Parathyroid adenoma (tissue), 2 donors: ENCODE results near the gene DGAT2.

Experiments
- H2AFZ ChIP-seq: fragments of 300-600 bp; sonication (generic); one replicate; pipeline ENCODE4 v1.7.0; 2017; ENCODE audit warnings: antibody characterized with exemption, mild to moderate bottlenecking
- H3K27ac ChIP-seq: fragments of 300-600 bp; sonication (generic); one replicate; pipeline ENCODE4 v1.7.0; 2017
- H3K27me3 ChIP-seq: fragments of 300-600 bp; sonication (generic); one replicate; pipeline ENCODE4 v1.7.0; 2017; ENCODE audit warnings: low read length; ENCODE audit not compliant: control insufficient read depth, insufficient read depth
- H3K36me3 ChIP-seq: fragments of 300-600 bp; sonication (generic); one replicate; pipeline ENCODE4 v1.7.0; 2017; ENCODE audit warnings: low read length; ENCODE audit not compliant: control insufficient read depth, insufficient read depth
- H3K4me1 ChIP-seq: fragments of 300-600 bp; sonication (generic); one replicate; pipeline ENCODE4 v1.7.0; 2017; ENCODE audit warnings: control low read depth
- H3K4me2 ChIP-seq: fragments of 300-600 bp; sonication (generic); one replicate; pipeline ENCODE4 v1.7.0; 2017; ENCODE audit warnings: low read length
- H3K4me3 ChIP-seq: fragments of 300-600 bp; sonication (generic); one replicate; pipeline ENCODE4 v1.7.0; 2017; ENCODE audit warnings: low read depth, low read length
- H3K79me2 ChIP-seq: fragments of 300-600 bp; sonication (generic); one replicate; pipeline ENCODE4 v1.7.0; 2017; ENCODE audit warnings: control low read depth
- H3K9ac ChIP-seq: fragments of 300-600 bp; sonication (generic); one replicate; pipeline ENCODE4 v1.7.0; 2017; ENCODE audit warnings: mild to moderate bottlenecking
- H3K9me3 ChIP-seq: fragments of 300-600 bp; sonication (generic); one replicate; pipeline ENCODE4 v1.7.0; 2017; ENCODE audit warnings: low read length; ENCODE audit not compliant: control insufficient read depth
- TF ChIP-seq, protein P1 (sequence below): fragments of 300-600 bp; sonication (generic); IDR thresholded peaks from one replicate; pipeline ENCODE4 v1.7.0; 2017; ENCODE audit warnings: antibody characterized with exemption, mild to moderate bottlenecking
- donor health status: primary hyperparathyroidism.

Gene DGAT2

DNA sequence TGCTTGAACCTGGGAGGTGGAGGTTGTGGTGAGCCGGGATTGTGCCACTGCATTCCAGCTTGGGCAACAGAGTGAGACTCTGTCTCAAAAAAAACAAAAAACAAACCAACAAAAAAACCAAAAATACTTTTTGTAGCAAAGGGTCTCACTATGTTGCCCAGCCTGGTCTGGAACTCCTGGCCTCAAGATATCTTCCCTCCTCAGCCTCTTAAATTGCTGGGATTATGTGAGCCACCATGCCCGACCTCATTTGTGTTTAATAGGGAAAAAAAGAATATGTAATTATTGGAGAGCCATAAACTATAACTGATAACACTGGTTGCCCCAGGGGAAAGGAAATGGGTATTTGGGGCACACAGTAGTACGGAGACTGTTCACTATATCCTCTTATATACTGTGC lies 66.2 kb downstream of the DGAT2 start:
- peaks cover 30% of the 10 kb centered on the region for H3K79me2 ChIP-seq
- TF ChIP-seq, protein P1, sequence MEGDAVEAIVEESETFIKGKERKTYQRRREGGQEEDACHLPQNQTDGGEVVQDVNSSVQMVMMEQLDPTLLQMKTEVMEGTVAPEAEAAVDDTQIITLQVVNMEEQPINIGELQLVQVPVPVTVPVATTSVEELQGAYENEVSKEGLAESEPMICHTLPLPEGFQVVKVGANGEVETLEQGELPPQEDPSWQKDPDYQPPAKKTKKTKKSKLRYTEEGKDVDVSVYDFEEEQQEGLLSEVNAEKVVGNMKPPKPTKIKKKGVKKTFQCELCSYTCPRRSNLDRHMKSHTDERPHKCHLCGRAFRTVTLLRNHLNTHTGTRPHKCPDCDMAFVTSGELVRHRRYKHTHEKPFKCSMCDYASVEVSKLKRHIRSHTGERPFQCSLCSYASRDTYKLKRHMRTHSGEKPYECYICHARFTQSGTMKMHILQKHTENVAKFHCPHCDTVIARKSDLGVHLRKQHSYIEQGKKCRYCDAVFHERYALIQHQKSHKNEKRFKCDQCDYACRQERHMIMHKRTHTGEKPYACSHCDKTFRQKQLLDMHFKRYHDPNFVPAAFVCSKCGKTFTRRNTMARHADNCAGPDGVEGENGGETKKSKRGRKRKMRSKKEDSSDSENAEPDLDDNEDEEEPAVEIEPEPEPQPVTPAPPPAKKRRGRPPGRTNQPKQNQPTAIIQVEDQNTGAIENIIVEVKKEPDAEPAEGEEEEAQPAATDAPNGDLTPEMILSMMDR, result no peak
- H3K27ac ChIP-seq, result no peak overlapping the region
- H3K27me3 ChIP-seq, result no peaks in the 10 kb centered on the region
- no peak overlapping the region for H2AFZ ChIP-seq
- H3K36me3 ChIP-seq, result no peaks in the 10 kb centered on the region
- peaks cover 2% of the 10 kb centered on the region for H3K4me1 ChIP-seq
- H3K4me2 ChIP-seq, result no peak overlapping the region
- no peak overlapping the region for H3K4me3 ChIP-seq
- no peaks in the 10 kb centered on the region for H3K9me3 ChIP-seq
- H3K9ac ChIP-seq, result no peak overlapping the region

DNA sequence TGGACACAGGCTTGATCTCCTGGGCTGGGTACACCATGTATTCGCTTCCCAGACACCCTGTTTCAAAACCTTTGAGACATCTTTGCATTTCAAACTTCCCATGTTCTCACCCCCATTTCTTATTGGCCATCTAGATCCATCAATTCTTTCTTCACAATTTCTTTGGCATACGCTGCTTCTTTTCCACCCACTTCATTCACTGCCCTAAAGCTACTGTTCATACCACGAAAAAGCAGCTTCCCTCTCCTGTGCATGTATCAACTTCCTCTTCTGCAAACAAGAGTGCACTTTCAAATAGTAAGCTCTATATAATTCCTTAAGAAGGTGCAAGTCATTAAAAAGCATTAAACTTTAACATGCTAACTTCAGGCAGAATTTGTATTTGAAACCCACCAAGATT lies 67.8 kb downstream of the DGAT2 start:
- H3K4me3 ChIP-seq, result no peak overlapping the region
- no peaks in the 10 kb centered on the region for H3K27me3 ChIP-seq
- H2AFZ ChIP-seq, result no peak overlapping the region
- TF ChIP-seq, protein P1, result no peak
- H3K4me1 ChIP-seq, result peaks cover 2% of the 10 kb centered on the region
- no peak overlapping the region for H3K4me2 ChIP-seq
- no peak overlapping the region for H3K27ac ChIP-seq
- H3K9me3 ChIP-seq, result no peaks in the 10 kb centered on the region
- H3K79me2 ChIP-seq, result peaks cover 18% of the 10 kb centered on the region
- no peaks in the 10 kb centered on the region for H3K36me3 ChIP-seq
- no peak overlapping the region for H3K9ac ChIP-seq

DNA sequence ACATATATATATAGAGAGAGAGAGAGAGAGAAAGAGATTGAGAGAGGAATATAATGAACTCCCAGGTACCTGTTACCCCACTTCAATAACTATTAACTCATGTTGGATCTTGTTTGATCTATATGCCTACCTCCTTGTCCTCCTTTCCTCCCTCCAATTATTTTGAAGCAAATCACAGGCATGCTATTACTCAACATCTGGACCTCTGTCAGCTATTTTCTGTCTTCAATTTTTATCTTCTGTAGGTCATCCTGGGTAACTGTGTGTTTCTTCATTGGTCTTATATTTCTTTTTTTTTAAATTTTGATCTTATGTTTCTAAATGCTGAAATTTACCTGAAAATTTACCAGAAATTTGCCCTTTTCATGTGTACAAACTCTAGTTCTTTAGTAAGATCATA lies 71.3 kb downstream of the DGAT2 start:
- no peak overlapping the region for H3K4me2 ChIP-seq
- H3K36me3 ChIP-seq, result no peaks in the 10 kb centered on the region
- no peak overlapping the region for H3K27ac ChIP-seq
- peaks cover 6% of the 10 kb centered on the region for H3K79me2 ChIP-seq
- TF ChIP-seq, protein P1, result no peak
- no peaks in the 10 kb centered on the region for H3K27me3 ChIP-seq
- H3K4me1 ChIP-seq, result peaks cover 2% of the 10 kb centered on the region
- no peaks in the 10 kb centered on the region for H3K9me3 ChIP-seq
- no peak overlapping the region for H3K9ac ChIP-seq
- H3K4me3 ChIP-seq, result no peak overlapping the region
- H2AFZ ChIP-seq, result no peak overlapping the region

DNA sequence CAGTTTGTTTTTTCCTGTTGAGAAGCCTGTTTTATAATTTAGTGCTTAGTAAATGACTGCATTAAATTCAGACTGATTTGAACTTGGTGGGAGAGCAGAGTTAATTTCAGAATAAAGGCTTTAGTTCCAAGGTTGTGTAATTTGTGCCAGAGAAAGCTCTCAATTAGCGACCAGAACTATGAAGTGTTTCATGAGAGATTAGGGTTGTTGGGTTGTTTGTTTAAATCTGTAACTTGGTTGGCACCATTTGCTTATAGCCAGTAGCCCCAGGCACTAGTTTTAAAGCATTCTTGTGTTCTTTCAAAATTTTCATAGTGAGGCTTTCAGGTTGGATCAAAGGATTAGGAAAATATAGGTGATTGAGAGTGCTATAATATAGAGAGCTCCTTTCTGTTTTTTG lies 71.9 kb downstream of the DGAT2 start:
- no peaks in the 10 kb centered on the region for H3K36me3 ChIP-seq
- H3K27me3 ChIP-seq, result no peaks in the 10 kb centered on the region
- TF ChIP-seq, protein P1, result no peak
- no peak overlapping the region for H3K4me2 ChIP-seq
- peak overlapping the region; percentile 44 for H3K27ac ChIP-seq
- peaks cover 2% of the 10 kb centered on the region for H3K4me1 ChIP-seq
- H3K79me2 ChIP-seq, result peaks cover 8% of the 10 kb centered on the region
- H3K9me3 ChIP-seq, result no peaks in the 10 kb centered on the region
- no peak overlapping the region for H3K9ac ChIP-seq
- no peak overlapping the region for H3K4me3 ChIP-seq
- H2AFZ ChIP-seq, result no peak overlapping the region

- TF ChIP-seq, protein P1, result no peak
- no peak overlapping the region for H3K4me2 ChIP-seq
- H2AFZ ChIP-seq, result no peak overlapping the region
- H3K27me3 ChIP-seq, result no peaks in the 10 kb centered on the region
- H3K27ac ChIP-seq, result no peak overlapping the region
- H3K79me2 ChIP-seq, result peaks cover 9% of the 10 kb centered on the region
- H3K36me3 ChIP-seq, result no peaks in the 10 kb centered on the region
- no peaks in the 10 kb centered on the region for H3K9me3 ChIP-seq
- H3K4me3 ChIP-seq, result no peak overlapping the region
- H3K9ac ChIP-seq, result no peak overlapping the region
- H3K4me1 ChIP-seq, result peaks cover 2% of the 10 kb centered on the region
Measured at GRCh38 chr11:75841739-75842138, 73.2 kb downstream of the DGAT2 start.
